HAP-1 (cell line): Measurements from ENCODE around the gene FBXO42.
A peak's percentile ranks its signal among the peaks of the same experiment; 100 is the strongest.

ENCODE experiments used
- DNase-seq, 2 experiments: peaks; one replicate each; pipeline ENCODE4 v3.0.0-alpha.2; 2016 to 2020; ENCODE audit warnings: low spot score in 2 of 2
- H3K27me3 ChIP-seq: fragments of 250-450 bp; sonication (Bioruptor Pico); 2 replicates; pipeline ENCODE4 v1.5.1; 2020; ENCODE audit warnings: low read depth, mild to moderate bottlenecking, moderate library complexity
- H3K36me3 ChIP-seq: fragments of 250-450 bp; sonication (Bioruptor Pico); replicated peaks from 2 replicates; pipeline ENCODE4 v1.5.1; 2020; ENCODE audit warnings: mild to moderate bottlenecking
- H3K4me1 ChIP-seq: fragments of 250-450 bp; sonication (Bioruptor Pico); 2 replicates; pipeline ENCODE4 v1.5.1; 2020; ENCODE audit warnings: mild to moderate bottlenecking
- H3K4me3 ChIP-seq: fragments of 250-450 bp; sonication (Bioruptor Pico); 2 replicates; pipeline ENCODE4 v1.5.1; 2020; ENCODE audit warnings: mild to moderate bottlenecking, moderate library complexity
- H3K9me3 ChIP-seq: fragments of 250-450 bp; sonication (Bioruptor Pico); 2 replicates; pipeline ENCODE4 v1.5.1; 2020; ENCODE audit warnings: mild to moderate bottlenecking, moderate library complexity
- in situ Hi-C: fragments of 300-500 bp; cut with MboI; formaldehyde crosslinking; loops from 3 replicates; pipeline ENCODE4 v1.14.3; 2020; ENCODE audit warnings: low sequenced_read_pairs, inconsistent platforms, mixed read lengths

The FBXO42 gene

DNA sequence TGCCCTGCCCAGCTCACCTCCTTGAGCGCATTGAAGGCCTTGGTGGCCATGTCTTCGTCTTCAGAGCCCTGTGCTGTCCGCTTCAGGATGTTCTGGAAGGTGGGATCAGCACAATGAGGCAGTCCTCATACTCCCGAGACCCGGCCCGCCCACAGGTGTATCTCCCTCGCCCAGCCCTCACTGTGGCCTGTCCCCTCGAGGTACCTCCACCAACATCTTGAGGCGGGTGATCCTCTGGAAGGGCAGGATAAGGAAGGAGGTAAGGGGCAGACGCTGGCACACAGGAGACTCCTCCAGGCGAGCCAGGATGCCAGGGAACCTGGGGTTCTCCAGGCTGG, 147.0 kb downstream of the FBXO42 start:
- no peak for DNase-seq
- Histone ChIP-seq H3K9me3 (no peaks in the 10 kb centered on the region), H3K4me1 (peaks cover 11% of the 10 kb centered on the region), H3K4me3 (no peak overlapping the region), H3K36me3 (no peaks in the 10 kb centered on the region), H3K27me3 (no peaks in the 10 kb centered on the region)
- in situ Hi-C loops, result no loop called here

DNA sequence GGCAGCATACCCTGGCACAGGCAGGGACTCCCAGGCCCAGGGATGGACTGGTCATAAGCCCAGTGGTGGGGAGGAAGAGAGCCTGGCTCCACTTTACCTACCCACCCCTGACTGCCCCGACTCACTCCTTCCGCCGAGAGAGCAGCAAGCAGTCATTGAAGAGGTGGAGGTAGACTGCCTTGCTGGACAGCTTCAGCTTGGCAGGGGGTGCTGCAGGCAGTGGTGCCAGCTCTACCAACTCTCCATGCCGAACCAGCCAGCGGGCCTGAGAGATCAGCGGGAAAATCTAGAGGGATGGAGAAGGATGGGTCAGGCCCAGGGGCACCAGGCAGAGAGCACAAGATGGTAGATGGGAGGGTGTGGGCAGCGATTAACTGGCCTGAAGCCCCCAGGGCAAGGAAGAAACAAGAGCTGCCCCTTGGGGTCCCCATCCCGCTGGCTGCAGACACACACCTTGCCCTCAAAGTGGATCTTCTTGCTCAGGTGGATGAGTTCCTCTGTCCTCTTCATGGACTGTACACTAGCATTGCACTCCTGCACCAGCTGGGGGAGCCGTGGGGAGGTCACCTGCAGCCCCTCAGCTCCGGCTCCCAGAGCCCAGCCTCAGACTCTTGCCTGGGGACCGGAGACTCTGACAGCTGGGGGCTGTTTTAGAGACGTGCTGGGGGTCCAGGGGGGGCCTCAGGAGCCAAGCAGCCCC, 147.5 kb downstream of the FBXO42 start:
- H3K27me3 ChIP-seq, result no peaks in the 10 kb centered on the region
- DNase-seq, result peak in 1 of 2 experiments; percentile 70
- peaks cover 11% of the 10 kb centered on the region for H3K4me1 ChIP-seq
- no peaks in the 10 kb centered on the region for H3K36me3 ChIP-seq
- no peaks in the 10 kb centered on the region for H3K9me3 ChIP-seq
- no peak overlapping the region for H3K4me3 ChIP-seq
- in situ Hi-C loops, result no loop called here

GRCh38 chr1:16204216-16204615, 148.1 kb downstream of the FBXO42 start:
- H3K4me3 ChIP-seq, result no peak overlapping the region
- H3K27me3 ChIP-seq, result no peaks in the 10 kb centered on the region
- no peaks in the 10 kb centered on the region for H3K36me3 ChIP-seq
- DNase-seq, result no peak
- no peaks in the 10 kb centered on the region for H3K9me3 ChIP-seq
- peaks cover 11% of the 10 kb centered on the region for H3K4me1 ChIP-seq
- in situ Hi-C loops, result no loop called here

- Histone ChIP-seq H3K4me3 (no peak overlapping the region), H3K27me3 (no peaks in the 10 kb centered on the region), H3K36me3 (no peaks in the 10 kb centered on the region), H3K4me1 (peaks cover 11% of the 10 kb centered on the region), H3K9me3 (no peaks in the 10 kb centered on the region)
- DNase-seq, result no peak
- in situ Hi-C loops, result no loop called here
Observed at GRCh38 chr1:16203550-16203949, 148.7 kb downstream of the FBXO42 start.

- no peaks in the 10 kb centered on the region for H3K36me3 ChIP-seq
Observed at GRCh38 chr1:16202281-16203210, 149.7 kb downstream of the FBXO42 start.

DNA sequence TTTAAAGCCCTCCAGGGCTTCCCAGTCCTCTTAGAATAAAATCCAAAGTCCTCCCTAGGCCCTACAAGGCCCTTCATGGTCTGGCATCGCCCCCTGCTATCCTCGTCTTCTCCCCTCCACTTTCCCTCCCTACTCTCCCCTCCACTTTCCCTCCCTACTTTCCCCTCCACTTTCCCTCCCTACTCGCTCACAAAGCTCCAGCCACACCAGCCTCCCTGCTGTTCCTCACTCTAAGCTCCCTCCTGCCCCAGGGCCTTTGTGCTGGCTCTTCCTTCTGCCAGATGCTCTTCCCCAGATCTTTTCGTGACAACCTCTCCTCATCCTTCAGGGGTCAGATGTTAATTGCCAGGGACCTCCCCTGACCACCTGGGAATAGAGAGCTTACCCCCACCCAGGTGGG, 152.6 kb downstream of the FBXO42 start:
- in situ Hi-C loops, result no loop called here
- no peak for DNase-seq
- H3K4me3 ChIP-seq, result no peak overlapping the region
- H3K4me1 ChIP-seq, result no peaks in the 10 kb centered on the region
- H3K36me3 ChIP-seq, result no peaks in the 10 kb centered on the region
- H3K27me3 ChIP-seq, result no peaks in the 10 kb centered on the region
- no peaks in the 10 kb centered on the region for H3K9me3 ChIP-seq

More at GRCh38 chr1:16202281-16203210, 149.7 kb downstream of the FBXO42 start:
- Histone ChIP-seq H3K4me1 (peaks cover 11% of the 10 kb centered on the region), H3K4me3 (no peak overlapping the region), H3K27me3 (no peaks in the 10 kb centered on the region), H3K9me3 (no peaks in the 10 kb centered on the region)
- in situ Hi-C loops, result no loop called here
- no peak for DNase-seq

GRCh38 chr1:16199157-16199501, 153.2 kb downstream of the FBXO42 start:
- Histone ChIP-seq H3K36me3 (no peaks in the 10 kb centered on the region), H3K4me1 (no peaks in the 10 kb centered on the region)
- in situ Hi-C loops, result no loop called here

DNA sequence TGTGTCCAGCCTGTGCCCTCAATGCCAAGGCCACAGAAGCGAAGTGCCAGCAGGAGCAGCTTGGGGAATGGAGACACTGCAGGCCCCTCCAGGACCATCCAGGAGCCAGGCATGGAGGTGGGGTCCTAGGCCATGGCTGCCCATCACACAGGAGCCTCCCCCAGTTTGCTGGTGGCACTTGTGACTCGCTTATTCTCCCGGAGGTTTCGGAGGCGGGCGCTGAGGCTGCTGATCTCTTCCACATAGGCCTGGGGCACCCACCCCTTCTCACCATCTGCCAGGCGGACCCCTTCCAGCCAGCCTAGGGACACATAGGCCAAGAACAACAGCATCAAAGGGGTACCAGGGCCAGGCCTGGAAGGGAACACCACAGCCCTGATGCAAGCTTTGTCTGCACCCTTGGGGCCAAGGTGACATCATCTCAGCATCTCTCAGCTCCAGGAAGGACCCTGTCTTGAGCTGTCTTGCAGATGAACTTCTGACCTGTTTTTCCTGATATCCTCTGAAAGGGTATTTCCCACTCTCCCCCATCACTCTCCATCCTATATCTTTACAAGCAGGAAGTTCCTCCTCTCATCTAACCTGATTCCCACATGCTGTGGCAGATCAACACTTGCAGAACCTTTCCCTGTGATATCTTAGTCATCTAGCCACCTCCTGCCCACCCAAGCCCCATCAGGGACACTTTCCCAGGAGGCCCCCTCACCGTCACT, 153.7 kb downstream of the FBXO42 start:
- no peaks in the 10 kb centered on the region for H3K36me3 ChIP-seq
- no peaks in the 10 kb centered on the region for H3K9me3 ChIP-seq
- H3K27me3 ChIP-seq, result no peaks in the 10 kb centered on the region
- no peak overlapping the region for H3K4me3 ChIP-seq
- DNase-seq, result no peak
- no peaks in the 10 kb centered on the region for H3K4me1 ChIP-seq
- in situ Hi-C loops, result no loop called here

More at GRCh38 chr1:16199157-16199501, 153.2 kb downstream of the FBXO42 start:
- Histone ChIP-seq H3K27me3 (no peaks in the 10 kb centered on the region), H3K4me3 (no peak overlapping the region), H3K9me3 (no peaks in the 10 kb centered on the region)
- no peak for DNase-seq

GRCh38 chr1:16196874-16197273, 155.4 kb downstream of the FBXO42 start:
- no peak overlapping the region for H3K4me3 ChIP-seq
- no peak for DNase-seq
- no peaks in the 10 kb centered on the region for H3K36me3 ChIP-seq
- no peaks in the 10 kb centered on the region for H3K9me3 ChIP-seq
- in situ Hi-C loops, result no loop called here
- H3K4me1 ChIP-seq, result no peaks in the 10 kb centered on the region
- no peaks in the 10 kb centered on the region for H3K27me3 ChIP-seq
